CD8-positive, alpha-beta memory T cell (primary cell): ENCODE results near the gene MYO5C. TPM values are rescaled to one million over a fixed set of nuclear protein-coding genes. Genes with fewer than 3 reads are reported as not detected.
A peak's percentile ranks its signal among the peaks of the same experiment; 100 is the strongest.

ENCODE experiments used
- CTCF ChIA-PET: fragments of 350-600 bp; sonication (Branson Sonifier 250); formaldehyde crosslinking; loops from one replicate; lab custom pipeline; 2021; ENCODE audit warnings: antibody characterized with exemption; lab: Charles Lee
- POLR2A ChIA-PET: fragments of 350-600 bp; sonication (Branson Sonifier 250); formaldehyde crosslinking; loops from one replicate; lab custom pipeline; 2021; ENCODE audit warnings: antibody characterized with exemption; lab: Charles Lee
- DNase-seq, 5 donors: peaks; one replicate each; pipeline versions ENCODE4 v3.0.0 to v3.0.0-alpha.2; 2020 to 2022; ENCODE audit warnings: mixed read lengths in 1 of 5
- H3K27ac ChIP-seq: one replicate; pipeline ENCODE4 v1.7.0; 2013; ENCODE audit warnings: low read depth, mild to moderate bottlenecking, low read length, moderate library complexity
- H3K27me3 ChIP-seq: 2 replicates; pipeline ENCODE4 v1.7.0; 2013; ENCODE audit warnings: low read length, mild to moderate bottlenecking; ENCODE audit not compliant: insufficient read depth, poor library complexity, severe bottlenecking
- H3K36me3 ChIP-seq: 2 replicates; pipeline ENCODE4 v1.7.0; 2013; ENCODE audit warnings: mild to moderate bottlenecking, low read length, moderate library complexity; ENCODE audit not compliant: insufficient read depth
- H3K4me1 ChIP-seq: 2 replicates; pipeline ENCODE4 v1.7.0; 2013; ENCODE audit warnings: mild to moderate bottlenecking, low read length, moderate library complexity; ENCODE audit not compliant: insufficient read depth
- H3K4me3 ChIP-seq: 2 replicates; pipeline ENCODE4 v1.7.0; 2013; ENCODE audit warnings: mild to moderate bottlenecking, low read length
- H3K9me3 ChIP-seq: 2 replicates; pipeline ENCODE4 v1.7.0; 2013; ENCODE audit warnings: mild to moderate bottlenecking, low read length
- H3K27ac Mint-ChIP-seq, 8 donors: one replicate each; pipeline ENCODE4 v1.8.0; 2020 to 2021; ENCODE audit warnings: mixed read lengths in 8 of 8, mild to moderate bottlenecking in 6 of 8, inconsistent platforms in 3 of 8, moderate library complexity in 3 of 8
- H3K27me3 Mint-ChIP-seq, 2 donors: one replicate each; pipeline ENCODE4 v1.8.0; 2020 to 2021; ENCODE audit warnings: mixed read lengths in 2 of 2, mild to moderate bottlenecking in 1 of 2, moderate library complexity in 1 of 2
- H3K36me3 Mint-ChIP-seq, 3 donors: one replicate each; pipeline ENCODE4 v1.8.0; 2020 to 2021; ENCODE audit warnings: mixed read lengths in 3 of 3, inconsistent platforms in 1 of 3, mild to moderate bottlenecking in 1 of 3
- H3K4me1 Mint-ChIP-seq, 3 donors: one replicate each; pipeline ENCODE4 v1.8.0; 2020 to 2021; ENCODE audit warnings: mixed read lengths in 3 of 3, inconsistent platforms in 1 of 3, mild to moderate bottlenecking in 1 of 3
- H3K4me3 Mint-ChIP-seq, 7 donors: one replicate each; pipeline ENCODE4 v1.8.0; 2020 to 2021; ENCODE audit warnings: mixed read lengths in 7 of 7, mild to moderate bottlenecking in 6 of 7, moderate library complexity in 4 of 7, inconsistent platforms in 2 of 7
- H3K9me3 Mint-ChIP-seq, 5 donors: one replicate each; pipeline ENCODE4 v1.8.0; 2020 to 2022; ENCODE audit warnings: mixed read lengths in 5 of 5, mild to moderate bottlenecking in 3 of 5, moderate library complexity in 2 of 5, inconsistent platforms in 1 of 5
- polyA plus RNA-seq: library from polyadenylated mRNA; unstranded; fragments of 300-500 nt; fragmentation: Illumina TruSeq; gene quantifications from one replicate; pipeline ENCODE4 v1.2.3, GENCODE V29; 2021
- total RNA-seq, 2 experiments: library from RNA; stranded (reverse); gene quantifications; one replicate each; pipeline ENCODE4 v1.2.3, GENCODE V29; 2021

Gene MYO5C
- total and polyA plus RNA-seq, 3 experiments from 2014 or later, result 0.18 to 0.48 (median 0.33) TPM

- Histone ChIP-seq H3K9me3 (no peaks in the 10 kb centered on the region), H3K36me3 (peaks cover 6% of the 10 kb centered on the region), H3K4me1 (peaks cover 7% of the 10 kb centered on the region), H3K27me3 (no peaks in the 10 kb centered on the region), H3K27ac (no peak overlapping the region), H3K4me3 (no peak overlapping the region)
- Mint-ChIP-seq H3K36me3 (peaks cover 3 to 41% (median 13%) of the 10 kb centered on the region in 3 donors), H3K4me3 (no peak overlapping the region), H3K27ac (peak overlapping the region in 5 of 8 donors; percentile 6 to 81 (median 61)), H3K27me3 (no peaks in the 10 kb centered on the region), H3K4me1 (peaks cover 39 to 54% (median 48%) of the 10 kb centered on the region in 3 donors), H3K9me3 (no peaks in the 10 kb centered on the region)
- no peak for DNase-seq
- POLR2A ChIA-PET, result interaction anchor here (0.5 to 1.4 kb wide), 2 partner anchors 14 to 259 kb away, joined by 4 to 5 read pairs; no protein-coding TSS in a partner anchor
- CTCF ChIA-PET, result interaction anchor here (0.7 to 2.5 kb wide), 8 partner anchors 10 to 65 kb away, joined by 3 to 13 read pairs (median 3); no protein-coding TSS in a partner anchor
Measured at GRCh38 chr15:52164631-52165265, 130.9 kb downstream of the MYO5C start.

GRCh38 chr15:52163321-52164190, 132.0 kb downstream of the MYO5C start:
- Histone ChIP-seq H3K27ac (no peak overlapping the region), H3K4me1 (peaks cover 7% of the 10 kb centered on the region), H3K4me3 (no peak overlapping the region), H3K27me3 (no peaks in the 10 kb centered on the region), H3K36me3 (peaks cover 6% of the 10 kb centered on the region), H3K9me3 (no peaks in the 10 kb centered on the region)
- Mint-ChIP-seq H3K27ac (no peak overlapping the region), H3K4me3 (no peak overlapping the region), H3K27me3 (no peaks in the 10 kb centered on the region), H3K4me1 (peaks cover 35 to 49% (median 45%) of the 10 kb centered on the region in 3 donors), H3K36me3 (peaks cover 6 to 48% (median 23%) of the 10 kb centered on the region in 3 donors), H3K9me3 (no peaks in the 10 kb centered on the region)
- CTCF ChIA-PET, result interaction anchor here (1.0 to 2.9 kb wide), 7 partner anchors 8 to 64 kb away, joined by 3 to 16 read pairs (median 8); no protein-coding TSS in a partner anchor
- POLR2A ChIA-PET, result interaction anchor here (0.5 to 1.4 kb wide), 3 partner anchors 15 to 258 kb away, joined by 4 to 17 read pairs (median 5); no protein-coding TSS in a partner anchor
- peak in 1 of 5 donors; percentile 21 for DNase-seq

GRCh38 chr15:52162876-52163275, 132.7 kb downstream of the MYO5C start:
- Mint-ChIP-seq H3K27me3 (no peaks in the 10 kb centered on the region), H3K4me3 (no peak overlapping the region), H3K27ac (no peak overlapping the region), H3K36me3 (peaks cover 6 to 52% (median 23%) of the 10 kb centered on the region in 3 donors), H3K9me3 (no peaks in the 10 kb centered on the region), H3K4me1 (peaks cover 29 to 42% (median 40%) of the 10 kb centered on the region in 3 donors)
- Histone ChIP-seq H3K27ac (no peak overlapping the region), H3K4me3 (no peak overlapping the region), H3K27me3 (no peaks in the 10 kb centered on the region), H3K9me3 (no peaks in the 10 kb centered on the region), H3K4me1 (peaks cover 7% of the 10 kb centered on the region), H3K36me3 (peaks cover 6% of the 10 kb centered on the region)
- CTCF ChIA-PET, result interaction anchor here (1.0 to 2.9 kb wide), 8 partner anchors 9 to 475 kb away, joined by 3 to 16 read pairs (median 4); no protein-coding TSS in a partner anchor
- POLR2A ChIA-PET, result no interaction called here
- no peak for DNase-seq

- Mint-ChIP-seq H3K36me3 (peaks cover 6 to 54% (median 23%) of the 10 kb centered on the region in 3 donors), H3K27ac (no peak overlapping the region), H3K4me1 (peaks cover 27 to 36% (median 33%) of the 10 kb centered on the region in 3 donors), H3K9me3 (no peaks in the 10 kb centered on the region), H3K27me3 (no peaks in the 10 kb centered on the region), H3K4me3 (no peak overlapping the region)
- no peaks in the 10 kb centered on the region for H3K9me3 ChIP-seq
- H3K4me3 ChIP-seq, result no peak overlapping the region
- no peak overlapping the region for H3K27ac ChIP-seq
- DNase-seq, result no peak
- H3K27me3 ChIP-seq, result no peaks in the 10 kb centered on the region
- ChIA-PET CTCF (interaction anchor here (0.7 to 2.9 kb wide), 9 partner anchors 9 to 475 kb away, joined by 3 to 16 read pairs (median 3); no protein-coding TSS in a partner anchor), POLR2A (no interaction called here)
- H3K36me3 ChIP-seq, result peaks cover 6% of the 10 kb centered on the region
- H3K4me1 ChIP-seq, result peaks cover 7% of the 10 kb centered on the region
Measured at GRCh38 chr15:52162260-52162659, 133.3 kb downstream of the MYO5C start.

- no peak overlapping the region for H3K27ac ChIP-seq
- no peaks in the 10 kb centered on the region for H3K9me3 ChIP-seq
- H3K4me3 ChIP-seq, result no peak overlapping the region
- H3K4me1 ChIP-seq, result peaks cover 7% of the 10 kb centered on the region
- no peak for DNase-seq
- H3K27ac Mint-ChIP-seq, result peak overlapping the region in 1 of 8 donors; percentile 55
- no peaks in the 10 kb centered on the region for H3K27me3 ChIP-seq
- ChIA-PET CTCF (interaction anchor here (0.7 to 2.9 kb wide), 6 partner anchors 10 to 476 kb away, joined by 3 to 12 read pairs (median 3); no protein-coding TSS in a partner anchor), POLR2A (no interaction called here)
- peaks cover 6% of the 10 kb centered on the region for H3K36me3 ChIP-seq
- no peaks in the 10 kb centered on the region for H3K9me3 Mint-ChIP-seq
- H3K36me3 Mint-ChIP-seq, result peaks cover 6 to 54% (median 23%) of the 10 kb centered on the region in 3 donors
- no peak overlapping the region for H3K4me3 Mint-ChIP-seq
- peaks cover 21 to 28% (median 26%) of the 10 kb centered on the region in 3 donors for H3K4me1 Mint-ChIP-seq
- no peaks in the 10 kb centered on the region for H3K27me3 Mint-ChIP-seq
Measured at GRCh38 chr15:52161406-52161966, 134.1 kb downstream of the MYO5C start.

GRCh38 chr15:52159645-52160044, 136.0 kb downstream of the MYO5C start:
- Histone ChIP-seq H3K9me3 (no peaks in the 10 kb centered on the region), H3K36me3 (peaks cover 6% of the 10 kb centered on the region), H3K27ac (no peak overlapping the region), H3K4me1 (no peaks in the 10 kb centered on the region), H3K4me3 (no peak overlapping the region), H3K27me3 (no peaks in the 10 kb centered on the region)
- no peaks in the 10 kb centered on the region for H3K9me3 Mint-ChIP-seq
- POLR2A ChIA-PET, result no interaction called here
- H3K27me3 Mint-ChIP-seq, result no peaks in the 10 kb centered on the region
- DNase-seq, result no peak
- H3K27ac Mint-ChIP-seq, result peak overlapping the region in 1 of 8 donors; percentile 20
- H3K4me3 Mint-ChIP-seq, result no peak overlapping the region
- CTCF ChIA-PET, result interaction anchor here (1.0 kb wide), 1 partner anchor 16 kb away, joined by 4 read pairs; no protein-coding TSS in a partner anchor
- peaks cover 10 to 20% (median 14%) of the 10 kb centered on the region in 3 donors for H3K4me1 Mint-ChIP-seq
- H3K36me3 Mint-ChIP-seq, result peaks cover 6 to 60% (median 25%) of the 10 kb centered on the region in 3 donors

GRCh38 chr15:52158084-52158765, 137.4 kb downstream of the MYO5C start:
- H3K4me1 Mint-ChIP-seq, result peaks cover 8 to 17% (median 11%) of the 10 kb centered on the region in 3 donors
- peaks cover 6 to 67% (median 28%) of the 10 kb centered on the region in 3 donors for H3K36me3 Mint-ChIP-seq
- Histone ChIP-seq H3K36me3 (peaks cover 2% of the 10 kb centered on the region), H3K4me3 (no peak overlapping the region), H3K4me1 (no peaks in the 10 kb centered on the region), H3K27me3 (no peaks in the 10 kb centered on the region), H3K9me3 (no peaks in the 10 kb centered on the region), H3K27ac (no peak overlapping the region)
- H3K27ac Mint-ChIP-seq, result peak overlapping the region in 2 of 8 donors; percentile 15 to 85
- no peak for DNase-seq
- POLR2A ChIA-PET, result interaction anchor here (1.0 kb wide), 1 partner anchor 22 kb away, joined by 5 read pairs; no protein-coding TSS in a partner anchor
- no peaks in the 10 kb centered on the region for H3K27me3 Mint-ChIP-seq
- H3K9me3 Mint-ChIP-seq, result no peaks in the 10 kb centered on the region
- no peak overlapping the region for H3K4me3 Mint-ChIP-seq
- CTCF ChIA-PET, result interaction anchor here (2.0 kb wide), 1 partner anchor 50 kb away, joined by 8 read pairs; no protein-coding TSS in a partner anchor
